ENCODE measurements around the gene DOK3.

The DOK3 gene

GRCh38 chr5:177513500-177513899 lies 3.9 kb upstream of the DOK3 start:
- DNase-seq: no peak

GRCh38 chr5:177512736-177513380 lies 3.2 kb upstream of the DOK3 start:
- no peak for DNase-seq

GRCh38 chr5:177511796-177512675 lies 2.4 kb upstream of the DOK3 start:
- no peak for DNase-seq

GRCh38 chr5:177511181-177511580 lies 1.6 kb upstream of the DOK3 start:
- DNase-seq: no peak

GRCh38 chr5:177510567-177511053 lies 984 bp upstream of the DOK3 start:
- DNase-seq: no peak

GRCh38 chr5:177509991-177510566 lies 453 bp upstream of the DOK3 start:
- DNase-seq: no peak

- no peak for DNase-seq
Observed at GRCh38 chr5:177508837-177509236, 789 bp downstream of the DOK3 start.

GRCh38 chr5:177508221-177508611 lies 1.4 kb downstream of the DOK3 start:
- no peak for DNase-seq

GRCh38 chr5:177507596-177508220 lies 1.9 kb downstream of the DOK3 start:
- no peak for DNase-seq

- DNase-seq: no peak
Observed at GRCh38 chr5:177507165-177507564, 2.5 kb downstream of the DOK3 start.

GRCh38 chr5:177505075-177505474 lies 4.6 kb downstream of the DOK3 start:
- no peak for DNase-seq

GRCh38 chr5:177504086-177505056 lies 5.3 kb downstream of the DOK3 start:
- DNase-seq: no peak

GRCh38 chr5:177503351-177504085 lies 6.1 kb downstream of the DOK3 start:
- no peak for DNase-seq

GRCh38 chr5:177502886-177503285 lies 6.7 kb downstream of the DOK3 start:
- DNase-seq: no peak

GRCh38 chr5:177501874-177502678 lies 7.5 kb downstream of the DOK3 start:
- peak in 3 of 56 donors; percentile 5 to 23 (median 17) for DNase-seq

- peak in 53 of 56 donors; percentile 26 to 92 (median 72) for DNase-seq
Observed at GRCh38 chr5:177500685-177501522, 8.7 kb downstream of the DOK3 start.

GRCh38 chr5:177499842-177500241 lies 9.8 kb downstream of the DOK3 start:
- DNase-seq: no peak

Data from nucleus accumbens (tissue), 56 donors.